HG03575 (cell line): Measurements from ENCODE around the gene XG.
"Not testable (repeated sequence)": the region's sequence is repeated elsewhere in the genome, so short reads cannot be mapped to it uniquely, and the experiment has no call there.

Experiments
- ATAC-seq: cut with Tn5 transposase; IDR thresholded peaks from one replicate; pipeline ENCODE4 v1.9.1; 2021; ENCODE audit not compliant: unreplicated experiment, insufficient number of reproducible peaks, low FRiP score; ENCODE audit errors: extremely low read depth

The XG gene

DNA sequence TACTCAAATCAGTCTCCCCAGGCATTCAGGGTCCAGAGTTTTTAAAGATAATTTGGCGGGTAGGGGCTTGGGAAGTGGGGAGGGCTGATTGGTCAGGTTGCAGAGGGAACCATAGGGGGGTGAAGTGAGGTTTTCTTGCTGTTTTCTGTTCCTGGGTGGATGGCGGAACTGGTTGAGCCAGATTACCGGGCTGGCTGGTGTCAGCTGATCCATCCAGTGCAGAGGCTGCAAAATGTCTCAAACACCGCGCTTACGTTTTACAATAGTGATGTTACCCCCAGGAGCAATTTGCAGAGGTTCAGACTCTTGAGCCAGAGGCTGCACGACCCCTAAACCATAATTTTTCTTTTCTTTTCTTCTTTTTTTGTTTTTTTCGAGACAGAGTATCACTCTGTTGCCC lies 51.6 kb downstream of the XG start:
- not testable (repeated sequence) for ATAC-seq

DNA sequence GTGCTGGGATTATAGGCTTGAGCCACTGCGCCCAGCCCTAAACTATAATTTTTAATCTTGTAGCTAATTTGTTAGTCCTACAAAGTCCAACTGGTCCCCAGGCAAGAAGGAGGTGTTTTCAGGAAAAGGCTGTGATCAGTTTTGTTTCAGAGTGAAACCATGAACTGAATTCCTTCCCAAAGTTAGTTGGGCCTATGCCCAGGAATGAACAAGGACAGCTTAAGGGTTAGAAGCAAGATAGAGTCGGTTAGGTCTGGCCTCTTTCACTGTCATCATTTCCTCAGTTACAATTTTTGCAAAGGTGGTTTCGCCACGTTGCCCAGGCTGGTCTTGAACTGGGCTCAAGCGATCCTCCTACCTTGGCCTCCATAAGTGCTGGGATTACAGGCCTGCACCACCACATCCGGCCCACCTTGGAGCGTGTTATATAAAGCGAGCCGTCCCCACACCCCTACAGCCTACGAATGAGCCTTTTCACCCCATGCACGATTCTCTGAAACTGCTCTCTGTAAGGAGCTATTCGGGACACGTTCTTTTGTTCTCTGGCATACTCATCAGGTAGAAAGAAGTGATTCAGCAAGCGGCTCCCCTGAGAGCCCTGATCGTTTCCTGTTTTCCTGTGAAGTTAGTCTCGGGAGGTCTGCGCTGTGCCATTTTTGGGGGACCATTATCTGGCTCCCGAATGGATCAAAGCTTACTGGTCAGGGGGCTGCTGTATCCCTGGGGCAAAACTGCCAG lies 52.4 kb downstream of the XG start:
- ATAC-seq: not testable (repeated sequence)

DNA sequence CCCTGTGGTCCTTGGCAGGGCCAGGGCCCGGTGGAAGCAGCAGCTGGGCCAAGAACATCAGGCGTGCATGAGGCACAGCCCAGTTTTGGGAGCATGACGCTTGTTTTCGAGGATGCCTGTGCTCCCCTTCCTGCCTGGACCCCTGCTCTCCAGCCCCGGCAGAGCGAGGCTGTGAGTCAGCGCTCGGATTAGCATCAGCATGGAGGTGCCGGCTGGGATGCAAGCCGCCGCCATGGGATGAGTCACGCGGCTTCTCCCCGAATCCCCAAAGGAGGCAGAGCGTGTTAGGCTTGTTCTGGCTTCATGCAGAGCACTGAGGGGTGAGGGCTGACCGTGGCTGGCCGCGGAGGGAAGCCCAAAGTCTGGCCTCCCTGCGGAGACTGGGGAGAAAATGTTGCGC lies 53.0 kb downstream of the XG start:
- not testable (repeated sequence) for ATAC-seq

GRCh38 chrX:2811271-2811670 lies 59.4 kb downstream of the XG start:
- no peak for ATAC-seq

GRCh38 chrX:2812161-2812907 lies 60.5 kb downstream of the XG start:
- ATAC-seq: not testable (repeated sequence)

- no peak for ATAC-seq
Measured at GRCh38 chrX:2817036-2817435, 65.2 kb downstream of the XG start.

DNA sequence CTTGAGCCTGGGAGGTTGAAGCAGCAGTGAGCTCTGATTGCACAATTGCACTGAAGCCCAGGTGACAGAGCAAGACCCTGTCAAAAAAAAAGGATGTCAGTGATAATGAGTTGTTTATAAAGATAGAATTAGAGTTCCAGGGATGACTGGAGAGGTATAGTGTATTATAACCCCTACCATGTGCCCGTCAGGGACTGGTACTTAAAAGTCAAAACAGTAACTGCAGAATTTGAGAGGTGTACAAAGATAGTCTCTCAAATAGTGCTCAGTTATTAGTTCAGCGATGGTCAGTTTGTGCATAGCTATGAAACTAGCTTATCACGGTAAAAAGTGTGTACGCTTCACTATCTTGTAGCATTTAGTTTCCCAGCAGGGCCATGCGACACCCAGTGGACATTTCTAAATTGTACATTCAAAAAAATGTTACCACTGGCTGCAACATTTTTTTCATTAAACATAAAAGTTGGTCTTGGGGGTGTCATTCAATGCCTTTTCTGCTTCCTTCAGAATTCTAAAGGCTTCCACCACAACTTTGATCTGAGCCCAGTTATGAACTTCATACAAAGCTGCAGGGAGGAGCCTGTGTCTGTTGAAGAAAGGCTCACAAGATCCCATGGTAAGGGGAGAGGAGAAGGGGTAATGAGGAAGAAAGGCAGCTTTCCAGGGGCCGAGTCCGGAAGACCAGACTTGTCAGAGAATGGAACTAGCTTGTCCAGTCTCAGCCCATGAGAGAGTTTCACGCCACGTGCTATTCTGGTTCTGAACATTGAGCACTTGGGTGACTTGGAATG lies 67.7 kb downstream of the XG start:
- no peak for ATAC-seq

GRCh38 chrX:2820136-2820771 lies 68.4 kb downstream of the XG start:
- ATAC-seq: no peak

- no peak for ATAC-seq
Measured at GRCh38 chrX:2823795-2824386, 72.1 kb downstream of the XG start.

GRCh38 chrX:2824886-2825285 lies 73.0 kb downstream of the XG start:
- no peak for ATAC-seq

- no peak for ATAC-seq
Measured at GRCh38 chrX:2828344-2828958, 76.6 kb downstream of the XG start, which contains the start of gene GYG2. TSS of gene GYG2 (plus strand) at chrX:2828930. CDS start at chrX:2830189, 1,259 bp downstream.

GRCh38 chrX:2828959-2829411 lies 77.1 kb downstream of the XG start:
- no peak for ATAC-seq

DNA sequence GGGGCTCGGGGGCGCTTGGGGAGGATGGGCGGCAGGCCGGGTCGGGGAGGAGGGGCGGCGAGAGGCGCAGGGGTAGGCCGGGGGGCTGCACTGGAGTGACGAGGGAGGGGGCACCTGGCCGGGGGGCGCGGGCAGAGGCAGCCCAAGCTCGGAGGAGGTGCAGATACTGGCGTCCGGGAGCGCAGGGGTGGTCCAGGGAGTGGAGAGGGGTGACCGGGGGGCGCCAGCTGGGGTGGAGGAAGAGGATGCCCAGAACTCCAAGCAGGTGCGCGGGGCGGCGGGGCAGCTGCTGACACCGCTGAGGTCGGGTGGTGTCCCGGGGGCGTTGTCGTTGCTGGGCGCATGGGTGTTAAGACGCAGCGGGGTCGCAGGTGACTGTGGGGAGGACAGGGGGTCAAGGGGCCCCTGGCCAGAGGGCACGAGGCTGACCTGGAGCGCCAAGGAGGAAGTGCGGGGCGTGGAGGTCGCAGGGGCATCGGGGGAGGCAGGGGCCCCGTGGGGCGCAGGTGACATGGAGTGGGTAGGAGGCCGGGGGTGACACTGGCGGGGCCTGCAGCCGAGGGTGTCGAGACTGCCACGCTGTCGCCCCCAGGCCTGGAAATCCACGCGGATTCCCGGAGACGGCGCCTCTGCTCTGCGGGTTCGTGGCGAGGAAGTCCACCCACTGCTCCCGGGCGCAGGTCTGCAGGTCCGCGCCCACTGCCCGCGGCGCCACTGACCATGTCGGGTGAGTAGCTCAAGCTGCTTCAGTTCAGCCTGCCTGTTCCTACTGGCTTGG lies 77.8 kb downstream of the XG start:
- no peak for ATAC-seq

- no peak for ATAC-seq
Measured at GRCh38 chrX:2831471-2832228, 79.8 kb downstream of the XG start.

- ATAC-seq: no peak
Measured at GRCh38 chrX:2837961-2838360, 86.1 kb downstream of the XG start.

DNA sequence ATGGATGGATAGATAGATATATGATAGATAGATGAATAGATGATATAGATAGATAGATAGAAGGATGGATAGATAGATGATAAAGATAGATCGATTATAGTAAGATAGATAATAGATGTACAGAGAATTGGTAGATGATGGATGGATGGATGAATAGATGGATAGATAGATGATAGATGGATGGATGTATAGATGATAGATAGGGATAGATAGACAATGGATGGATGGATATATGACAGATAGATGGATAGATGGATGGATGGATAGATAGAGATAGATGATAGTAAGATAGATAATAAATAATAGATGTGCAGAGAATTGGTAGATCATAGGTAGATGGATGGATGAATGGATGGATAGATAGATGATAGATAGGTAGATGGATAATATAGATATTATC lies 89.1 kb downstream of the XG start:
- ATAC-seq: no peak

GRCh38 chrX:2841537-2841936 lies 89.7 kb downstream of the XG start:
- ATAC-seq: no peak
